GM21619 (cell line): Measurements from ENCODE around the gene SZT2.
"Not testable (repeated sequence)": the region's sequence is repeated elsewhere in the genome, so short reads cannot be mapped to it uniquely, and the experiment has no call there.

Source experiments
- ATAC-seq: cut with Tn5 transposase; IDR thresholded peaks from one replicate; pipeline ENCODE4 v1.9.1; 2021; ENCODE audit not compliant: unreplicated experiment

SZT2 gene

DNA sequence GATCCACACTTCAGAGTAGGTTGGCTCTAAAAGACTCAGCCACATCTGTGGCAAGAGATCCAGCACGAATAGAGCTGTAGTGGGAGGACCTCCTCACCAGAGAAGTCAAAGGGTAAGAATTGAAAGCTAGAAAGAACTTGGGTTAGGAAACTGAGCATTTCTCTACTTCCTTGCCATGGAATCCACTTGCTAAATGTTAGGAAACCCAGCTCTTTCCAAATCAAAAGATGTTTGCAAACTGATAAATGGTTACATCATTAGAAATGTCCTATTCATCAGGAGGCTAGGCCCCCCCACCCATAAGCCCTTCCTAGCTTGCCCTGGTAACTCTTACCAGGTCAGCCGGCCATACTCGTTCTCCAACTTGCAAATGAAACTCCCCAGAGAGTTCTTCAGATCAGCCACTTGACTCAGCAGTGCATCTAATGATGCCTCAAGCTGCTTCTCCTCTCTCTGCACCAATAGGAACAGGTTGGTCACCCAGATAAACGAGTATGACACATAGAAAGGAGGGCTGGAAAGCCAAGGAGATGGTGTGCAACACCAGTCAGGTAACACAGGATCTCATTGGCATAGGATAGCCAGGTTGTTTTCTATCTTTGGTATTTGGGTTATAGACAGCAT lies 1.6 kb upstream of the SZT2 start:
- ATAC-seq, result no peak

DNA sequence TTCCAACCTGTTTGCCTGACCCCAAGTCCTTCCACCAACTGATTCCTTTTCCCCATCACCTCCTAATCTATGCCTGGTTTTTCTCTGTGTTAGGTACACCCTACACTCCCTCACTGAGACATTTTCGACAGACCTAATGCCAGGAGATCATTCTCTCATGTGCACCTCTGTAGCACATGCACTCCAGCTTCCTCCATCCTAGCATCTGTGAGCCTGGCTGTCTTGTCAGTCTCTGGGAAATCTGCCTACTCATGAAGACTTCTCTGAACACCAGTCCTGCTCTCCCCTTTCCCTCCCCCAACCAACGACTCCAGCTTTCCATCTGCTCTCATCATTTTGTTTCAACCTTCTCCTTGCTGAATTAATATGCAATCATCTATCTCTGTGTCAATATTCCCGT lies 1.1 kb upstream of the SZT2 start:
- ATAC-seq, result no peak

DNA sequence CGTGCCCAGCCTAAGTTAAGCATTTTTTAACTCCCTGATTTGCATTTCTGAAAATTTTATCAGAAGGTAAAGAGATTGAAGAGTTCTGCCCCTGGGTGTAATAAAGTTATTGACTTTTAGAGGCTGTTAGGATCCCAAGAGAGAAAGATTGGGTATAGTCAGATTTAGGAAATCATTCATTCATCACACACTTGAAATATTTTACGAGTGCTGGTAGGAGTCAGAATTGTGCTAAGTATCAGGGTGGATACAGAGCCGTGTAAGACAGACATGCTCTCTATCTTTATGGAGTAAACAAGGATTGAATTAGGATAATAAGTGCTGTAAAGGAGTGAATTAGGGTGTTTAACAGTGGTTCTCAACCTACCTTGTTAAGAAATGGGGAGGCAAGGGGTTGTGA lies 3.0 kb downstream of the SZT2 start:
- no peak for ATAC-seq

DNA sequence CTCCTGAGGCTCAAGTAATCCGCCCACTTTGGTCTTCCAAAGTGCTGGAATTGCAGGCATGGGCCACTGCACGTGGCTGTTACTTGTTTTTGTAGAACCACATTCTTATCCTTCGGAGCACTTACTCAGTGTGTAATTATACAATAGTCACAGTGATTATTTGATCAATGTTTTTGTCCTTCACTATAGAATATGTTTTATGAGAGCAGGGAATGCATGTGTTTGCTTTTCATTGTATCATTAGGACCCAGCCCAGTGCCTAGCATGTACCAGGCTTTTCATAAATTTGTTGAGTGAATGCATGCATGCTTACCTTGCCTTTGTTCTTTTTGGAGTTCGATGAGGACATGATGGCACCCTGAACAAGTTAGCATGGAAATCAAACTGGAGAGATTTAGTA lies 5.8 kb downstream of the SZT2 start:
- no peak for ATAC-seq

DNA sequence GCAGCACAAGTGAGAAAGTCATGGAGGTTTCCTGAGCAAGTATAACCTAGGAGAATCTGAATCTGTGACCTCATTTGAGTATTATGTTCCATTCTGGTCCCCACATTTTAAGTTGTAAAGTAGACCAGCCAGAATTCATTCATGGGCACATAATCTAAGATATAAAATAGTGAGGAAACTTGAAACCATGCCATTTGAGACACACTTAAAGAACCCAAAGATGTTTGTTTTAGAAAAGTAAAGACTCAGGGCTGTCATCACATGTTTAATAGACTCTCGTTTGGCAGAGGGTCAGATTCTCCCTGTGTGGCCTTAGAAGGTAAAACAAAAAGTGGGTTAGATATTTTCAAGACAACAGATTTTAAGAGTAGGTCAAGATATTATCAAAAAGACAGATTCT lies 6.4 kb downstream of the SZT2 start:
- ATAC-seq, result no peak

DNA sequence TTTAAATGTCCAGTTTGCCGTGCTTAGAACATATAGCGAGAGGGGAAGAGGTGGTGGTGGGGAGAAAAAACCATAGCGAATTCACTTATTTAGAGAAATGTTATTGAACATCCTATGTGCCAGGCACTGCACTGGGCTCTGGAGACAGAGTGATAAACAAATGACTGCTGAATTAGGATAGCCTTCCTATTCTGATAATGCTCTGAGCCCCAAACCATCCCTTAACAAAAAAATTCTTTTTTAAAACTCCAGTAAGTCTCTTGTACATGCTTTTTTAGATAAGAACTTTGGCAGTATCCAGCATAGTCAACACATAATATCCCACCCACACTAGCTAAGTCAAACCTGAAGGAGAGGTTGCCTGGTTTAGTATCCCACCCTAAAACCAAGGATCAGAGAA lies 8.5 kb downstream of the SZT2 start:
- ATAC-seq, result no peak

DNA sequence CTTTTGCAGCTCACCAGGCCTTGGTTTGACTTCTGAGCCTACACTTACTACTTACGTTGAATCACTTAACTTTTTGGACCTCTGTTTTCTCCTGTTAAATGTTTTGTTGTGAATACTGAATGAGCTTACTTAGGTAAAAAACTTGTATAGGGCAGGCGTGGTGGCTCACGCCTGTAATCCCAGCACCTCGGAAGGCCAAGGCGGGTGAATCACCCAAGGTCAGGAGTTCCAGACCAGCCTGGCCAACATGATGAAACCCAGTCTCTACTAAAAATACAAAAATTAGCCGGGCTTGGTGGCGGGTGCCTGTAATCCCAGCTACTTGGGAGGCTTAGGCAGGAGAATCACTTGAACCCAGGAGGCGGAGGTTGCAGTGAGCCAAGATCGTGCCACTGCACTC lies 10.7 kb downstream of the SZT2 start:
- not testable (repeated sequence) for ATAC-seq

DNA sequence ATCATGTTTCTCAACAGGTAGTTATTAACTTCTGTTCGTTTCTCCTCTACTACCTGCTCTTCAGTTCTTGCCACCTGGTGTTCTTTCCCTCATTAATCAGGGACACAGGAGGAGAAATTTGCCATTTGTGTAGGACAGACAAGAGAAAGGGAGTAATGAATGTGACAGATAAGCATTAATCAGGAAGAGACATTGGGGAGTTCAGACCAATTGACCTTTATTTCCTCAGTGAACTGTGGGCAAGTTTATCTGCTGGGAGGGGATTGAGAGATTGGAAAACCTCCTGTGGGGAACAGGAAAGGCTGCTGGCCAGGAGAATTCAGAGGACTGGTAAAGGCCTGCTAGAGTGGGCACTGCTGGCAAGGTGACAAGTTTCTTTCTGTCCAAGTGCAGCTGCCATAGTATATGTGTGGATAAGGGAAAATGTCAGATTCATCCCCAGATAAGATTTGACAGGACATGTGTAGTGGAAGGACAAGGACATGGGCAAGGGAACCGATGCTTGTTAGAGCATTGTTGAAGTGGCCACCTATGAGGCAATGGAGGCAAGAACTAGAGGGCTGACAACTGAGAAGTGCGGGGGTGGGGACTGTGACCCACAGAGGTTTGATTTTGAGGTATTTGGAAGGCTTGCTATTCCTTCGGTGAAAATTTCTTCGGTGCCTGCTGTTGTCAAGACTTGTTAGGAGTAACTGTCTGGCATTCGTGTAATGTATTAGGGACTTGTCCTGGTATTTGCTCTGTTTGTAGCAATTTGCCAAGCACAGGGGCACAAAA lies 12.6 kb downstream of the SZT2 start:
- ATAC-seq, result no peak

DNA sequence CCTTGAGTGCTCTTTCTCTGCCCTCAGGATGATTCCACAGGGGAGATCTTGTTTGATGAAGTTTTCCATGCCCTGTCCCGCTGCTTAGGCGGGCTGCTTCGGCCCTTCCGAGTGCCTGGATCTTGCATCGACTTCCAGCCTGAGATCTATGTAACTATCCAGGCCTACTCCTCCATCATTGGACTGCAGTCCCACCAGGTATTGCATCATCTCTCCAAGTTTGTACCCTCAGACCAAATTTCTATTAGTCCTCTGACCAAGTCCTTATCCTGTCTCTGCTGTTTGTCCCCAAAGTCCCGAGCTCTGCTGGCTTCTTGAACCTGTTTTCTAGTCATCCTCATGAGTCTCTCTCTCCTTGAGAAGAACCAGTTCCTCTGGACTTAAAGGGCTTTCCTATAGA lies 14.7 kb downstream of the SZT2 start:
- ATAC-seq, result no peak

DNA sequence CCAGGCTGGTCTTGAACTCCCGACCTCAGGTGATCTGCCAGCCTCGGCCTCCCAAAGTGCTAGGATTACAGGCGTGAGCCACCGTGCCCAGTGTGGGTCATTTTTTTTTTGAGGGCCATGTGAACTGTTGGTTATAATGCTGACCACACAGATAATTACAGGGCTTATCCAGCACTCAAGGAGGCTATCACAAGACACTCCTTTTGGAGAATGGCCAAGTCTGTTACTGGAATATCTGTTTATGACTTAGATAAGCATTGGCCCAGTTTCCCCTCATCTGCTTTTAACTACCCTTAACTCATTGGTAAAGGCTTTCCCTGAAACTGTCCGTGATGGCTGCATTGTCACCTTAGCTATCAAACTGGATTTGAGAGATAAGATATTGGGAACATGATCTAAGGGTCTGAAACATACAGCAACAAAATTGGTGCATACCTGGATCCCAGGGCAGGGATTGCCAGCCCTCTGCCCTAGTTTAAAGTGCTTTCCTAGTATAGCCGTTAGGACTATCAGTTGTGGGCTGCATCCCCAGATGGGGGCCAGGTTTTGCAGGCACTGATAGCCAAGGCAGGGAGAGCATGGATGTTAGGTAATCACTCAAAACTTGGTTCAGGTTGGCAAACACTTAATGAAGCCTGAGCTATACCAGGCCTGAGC lies 15.6 kb downstream of the SZT2 start:
- no peak for ATAC-seq

DNA sequence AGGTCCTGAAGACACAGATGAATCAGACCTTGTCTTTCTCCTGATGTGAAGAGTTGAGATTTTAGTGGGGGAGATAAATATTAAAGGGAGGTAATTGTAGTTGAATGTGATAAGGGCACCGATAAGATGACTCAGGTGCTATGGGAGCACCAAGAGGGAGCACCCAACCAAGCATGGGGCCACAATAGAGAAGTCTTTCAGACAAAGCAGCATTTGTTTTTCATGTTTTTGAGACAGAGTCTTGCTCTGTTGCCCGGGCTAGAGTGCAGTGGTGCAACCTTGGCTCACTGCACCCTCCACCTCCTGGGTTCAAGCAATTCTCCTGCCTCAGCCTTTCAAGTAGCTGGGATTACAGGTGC lies 16.2 kb downstream of the SZT2 start:
- ATAC-seq, result no peak

DNA sequence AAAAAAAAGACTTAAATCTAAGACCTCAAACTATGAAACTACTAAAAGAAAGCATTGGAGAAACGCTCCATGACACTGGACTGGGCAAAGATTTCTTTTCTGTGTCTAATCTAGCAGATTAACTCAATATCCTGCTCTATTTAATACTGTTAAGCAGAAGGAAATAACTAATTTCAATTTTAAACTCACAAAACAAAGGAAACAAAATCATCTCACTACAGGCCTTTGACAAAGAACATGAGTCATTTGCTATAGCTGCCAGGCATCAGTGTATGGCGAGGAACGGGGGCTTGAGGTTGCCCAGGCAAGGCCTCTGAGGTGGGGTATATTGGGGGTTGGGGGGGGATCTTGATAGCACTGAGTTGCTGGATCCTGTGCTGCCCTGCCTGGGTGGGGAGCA lies 20.9 kb downstream of the SZT2 start:
- no peak for ATAC-seq

DNA sequence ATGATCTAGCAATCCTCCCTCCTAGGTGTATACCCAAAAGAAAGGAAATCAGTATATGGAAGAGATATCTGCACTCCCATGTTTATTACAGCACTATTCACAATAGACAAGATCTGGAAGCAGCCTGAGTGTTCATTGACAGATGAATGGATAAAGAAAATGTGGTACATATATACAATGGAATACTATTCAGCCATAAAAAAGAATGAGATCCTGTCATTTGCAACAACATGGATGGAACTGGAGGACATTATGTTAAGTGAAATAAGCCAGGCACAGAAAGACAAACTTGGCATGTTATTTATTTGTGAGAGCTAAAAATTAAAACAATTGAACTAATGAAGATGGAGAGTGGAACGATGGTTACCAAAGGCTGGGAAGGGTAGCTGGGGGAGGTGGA lies 23.7 kb downstream of the SZT2 start:
- not testable (repeated sequence) for ATAC-seq

DNA sequence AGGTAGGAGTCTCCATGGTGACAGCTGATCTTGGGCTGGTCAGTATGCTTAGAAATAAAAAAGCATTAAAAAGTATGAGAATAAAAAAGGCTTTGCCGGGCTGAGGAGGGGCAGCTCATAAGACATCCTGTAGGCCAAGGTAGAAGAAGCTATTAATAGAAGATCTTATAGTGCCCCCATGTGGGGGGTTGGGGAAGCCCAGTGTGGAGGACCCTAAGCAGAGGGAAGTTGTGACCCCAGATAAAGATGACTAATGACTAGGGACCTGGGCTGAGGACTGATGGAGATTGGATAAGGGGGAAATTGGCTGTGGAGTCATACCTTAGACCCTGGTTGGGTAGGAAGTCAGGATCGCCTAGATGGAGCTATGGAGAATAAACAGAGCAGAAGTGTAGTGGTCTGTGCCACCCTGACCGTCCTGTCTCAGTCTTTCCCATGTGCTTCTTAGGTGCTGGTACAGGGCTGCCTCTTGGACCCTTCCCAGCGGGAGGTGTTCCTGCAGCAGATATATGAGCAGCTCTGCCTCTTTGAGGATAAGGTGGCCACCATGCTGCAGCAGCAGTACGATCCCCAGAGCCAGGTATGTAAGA lies 25.0 kb downstream of the SZT2 start:
- ATAC-seq, result no peak

DNA sequence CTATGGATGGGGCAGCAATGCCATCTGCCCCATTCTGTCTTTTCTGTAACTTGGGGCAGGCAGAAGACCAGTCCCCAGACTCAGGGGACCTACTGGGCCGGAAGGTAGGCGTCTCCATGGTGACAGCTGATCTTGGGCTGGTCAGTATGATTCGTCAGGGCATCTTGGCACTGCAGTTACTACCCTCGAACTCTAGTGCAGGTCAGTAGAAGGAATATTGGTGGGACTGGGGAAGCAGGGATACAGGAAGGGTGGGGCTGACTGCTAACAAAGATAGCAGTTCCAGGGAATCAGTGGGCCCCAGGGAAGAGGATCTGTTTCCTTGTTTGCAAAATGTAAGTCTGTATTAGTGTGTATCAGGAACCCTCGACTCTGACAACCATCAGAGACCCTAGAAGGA lies 26.2 kb downstream of the SZT2 start:
- ATAC-seq, result no peak

DNA sequence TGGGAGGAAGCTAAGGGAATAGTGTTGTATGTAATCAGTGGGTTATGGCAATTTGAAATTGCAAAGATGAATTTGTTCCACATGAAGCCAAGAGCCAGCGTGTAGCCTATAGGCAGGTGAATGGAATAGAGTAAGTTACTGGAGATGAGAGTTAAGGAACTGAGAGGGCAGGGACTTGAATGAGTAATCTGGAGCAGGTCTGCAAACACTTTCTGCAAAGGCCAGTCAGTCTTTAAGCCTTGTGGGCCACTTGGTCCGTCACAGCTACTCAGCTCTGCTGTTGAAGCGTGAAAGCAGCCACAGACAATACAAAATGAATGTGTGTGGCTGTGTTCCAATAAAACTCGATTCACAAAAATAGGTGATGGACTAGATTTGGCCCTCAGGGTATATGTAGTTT lies 29.2 kb downstream of the SZT2 start:
- no peak for ATAC-seq

DNA sequence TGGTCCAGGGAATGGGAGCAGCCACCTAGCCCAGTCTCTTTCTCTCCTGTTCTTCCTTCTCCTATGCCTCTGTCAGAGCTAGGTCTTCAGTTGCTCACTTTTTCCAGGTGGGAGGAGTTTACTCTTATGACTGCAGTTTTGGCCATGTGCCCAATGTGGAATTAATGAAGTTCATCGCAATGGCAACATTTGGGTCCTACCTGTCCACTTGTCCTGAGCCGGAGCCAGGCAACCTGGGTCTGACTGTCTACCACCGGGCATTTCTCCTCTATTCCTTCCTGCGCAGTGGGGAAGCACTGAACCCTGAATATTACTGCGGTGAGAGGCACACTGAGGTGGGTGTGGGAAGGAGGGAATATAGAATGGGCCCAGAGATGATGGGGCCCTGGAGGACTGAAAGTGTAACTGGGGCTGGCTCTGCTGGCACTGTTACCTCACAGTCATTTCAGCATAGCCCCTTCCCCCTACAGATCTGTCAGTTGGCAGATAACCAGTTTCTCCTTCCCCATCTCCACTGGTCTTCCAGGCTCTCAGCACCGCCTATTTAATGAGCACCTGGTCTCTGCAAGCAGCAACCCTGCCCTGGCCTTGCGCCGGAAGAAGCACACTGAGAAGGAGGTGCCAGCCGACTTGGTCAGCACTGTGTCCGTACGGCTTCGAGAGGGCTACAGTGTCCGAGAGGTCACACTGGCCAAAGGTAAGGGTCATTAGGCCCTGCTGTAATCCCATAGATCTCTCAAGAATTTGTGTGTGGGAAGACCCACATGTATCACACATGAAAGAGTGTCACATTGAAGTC lies 30.1 kb downstream of the SZT2 start:
- no peak for ATAC-seq

DNA sequence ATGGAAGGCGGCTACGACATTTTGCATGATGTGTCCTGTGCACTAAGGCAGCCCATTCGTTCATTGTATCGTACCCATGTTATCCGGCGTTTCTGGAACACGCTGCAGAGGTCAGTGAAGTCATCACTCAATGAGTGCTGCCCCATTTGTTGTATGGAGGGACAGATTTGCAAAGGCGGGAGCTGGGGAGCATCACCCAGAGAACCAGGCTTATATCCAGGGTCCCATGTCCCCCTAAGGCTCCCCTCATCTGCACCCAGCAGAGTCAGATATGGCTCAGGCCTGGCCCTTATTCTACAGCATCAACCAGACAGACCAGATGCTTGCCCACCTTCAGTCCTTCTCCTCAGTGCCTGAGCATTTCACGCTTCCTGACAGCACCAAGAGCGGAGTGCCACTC lies 31.2 kb downstream of the SZT2 start:
- no peak for ATAC-seq

DNA sequence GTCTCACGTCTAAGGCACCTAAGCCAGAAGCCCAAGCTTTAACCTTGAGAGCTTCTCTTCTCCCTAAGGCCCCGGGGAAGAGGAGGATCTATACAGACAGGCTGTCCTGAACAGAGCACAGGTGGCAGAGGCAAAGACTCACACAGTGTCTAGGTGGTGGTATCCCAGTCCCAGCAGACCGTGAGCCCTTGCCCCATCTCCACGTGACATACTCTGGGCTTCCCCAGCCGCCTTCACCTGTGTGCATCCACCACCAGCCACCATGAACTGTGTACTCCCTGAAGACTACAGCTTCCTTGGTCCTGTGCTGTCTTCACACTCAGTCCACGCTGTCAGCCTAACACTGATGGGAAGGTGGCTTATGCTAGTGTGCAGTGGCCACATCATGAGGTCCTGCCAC lies 31.7 kb downstream of the SZT2 start:
- no peak for ATAC-seq

DNA sequence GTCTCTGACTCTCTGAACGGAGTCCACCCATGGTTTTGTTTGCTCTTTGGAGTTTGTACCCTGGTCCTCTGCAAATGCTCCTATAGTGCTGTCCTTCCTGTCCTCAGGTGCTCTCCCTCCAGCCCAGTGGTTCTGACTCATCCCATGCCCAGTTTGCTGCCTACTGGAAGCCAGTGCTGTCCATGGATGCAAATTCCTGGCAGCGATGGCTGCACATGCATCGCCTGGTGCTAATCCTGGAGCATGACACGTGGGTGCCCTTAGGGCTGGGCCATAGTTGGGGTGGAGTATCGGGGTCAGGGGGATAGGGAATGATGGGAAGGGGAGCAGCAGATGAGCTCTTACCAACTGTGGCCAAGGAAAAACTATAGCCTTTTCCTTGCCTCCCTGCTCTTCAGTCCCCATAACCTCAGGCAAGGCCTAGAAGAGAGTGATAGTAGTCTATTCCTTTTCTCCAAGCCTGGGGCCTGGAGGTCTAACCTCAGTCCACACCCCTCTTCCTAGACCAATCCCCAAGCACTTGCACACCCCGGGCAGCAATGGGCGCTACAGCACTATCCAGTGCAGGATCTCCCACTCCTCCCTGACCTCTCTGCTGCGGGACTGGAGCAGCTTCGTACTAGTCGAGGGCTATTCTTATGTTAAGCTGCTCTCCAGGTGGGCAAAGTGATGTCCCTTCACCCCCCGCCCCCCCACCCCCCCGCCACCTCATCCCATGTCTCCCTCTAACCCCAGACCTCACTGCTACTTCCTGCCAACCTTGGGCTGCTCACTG lies 32.5 kb downstream of the SZT2 start:
- ATAC-seq, result no peak
